Bone marrow (tissue), 2 donors: ENCODE data around the gene PRTFDC1.
"Not testable (repeated sequence)": the region's sequence is repeated elsewhere in the genome, so short reads cannot be mapped to it uniquely, and the experiment has no call there.

Experiments
- DNase-seq, 2 donors: peaks; one replicate each; lab custom pipeline; 2025; lab: John Stamatoyannopoulos, UW

Gene PRTFDC1

GRCh38 chr10:24952143-24952706 lies at the start of gene PRTFDC1:
Gene PRTFDC1, minus strand, starts transcription at chr10:24952606. Its CDS starts 31 bp downstream, at chr10:24952575.
- peak in 1 of 2 donors; percentile 17 for DNase-seq

DNA sequence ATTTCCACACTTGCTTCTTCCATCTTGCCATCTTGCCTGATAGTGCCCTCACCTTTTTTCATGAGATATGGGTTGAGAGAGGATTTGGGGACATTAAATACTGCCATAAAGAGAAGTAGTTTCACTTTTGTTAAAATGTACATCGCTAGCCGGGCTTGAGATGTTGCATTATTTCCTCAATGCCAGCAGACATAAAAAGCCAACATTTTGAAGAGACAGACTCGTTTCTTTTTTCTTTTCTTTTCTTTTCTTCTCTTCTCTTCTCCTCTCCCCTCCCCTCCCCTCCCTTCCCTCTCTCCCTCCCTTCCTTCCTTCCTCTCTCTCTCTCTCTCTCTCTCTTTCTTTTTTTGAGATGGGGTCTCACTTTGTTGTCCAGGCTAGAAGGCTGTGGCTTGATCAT lies 45.6 kb upstream of the PRTFDC1 start:
- DNase-seq = no peak

GRCh38 chr10:24995072-24995471 lies 42.7 kb upstream of the PRTFDC1 start:
- no peak for DNase-seq

DNA sequence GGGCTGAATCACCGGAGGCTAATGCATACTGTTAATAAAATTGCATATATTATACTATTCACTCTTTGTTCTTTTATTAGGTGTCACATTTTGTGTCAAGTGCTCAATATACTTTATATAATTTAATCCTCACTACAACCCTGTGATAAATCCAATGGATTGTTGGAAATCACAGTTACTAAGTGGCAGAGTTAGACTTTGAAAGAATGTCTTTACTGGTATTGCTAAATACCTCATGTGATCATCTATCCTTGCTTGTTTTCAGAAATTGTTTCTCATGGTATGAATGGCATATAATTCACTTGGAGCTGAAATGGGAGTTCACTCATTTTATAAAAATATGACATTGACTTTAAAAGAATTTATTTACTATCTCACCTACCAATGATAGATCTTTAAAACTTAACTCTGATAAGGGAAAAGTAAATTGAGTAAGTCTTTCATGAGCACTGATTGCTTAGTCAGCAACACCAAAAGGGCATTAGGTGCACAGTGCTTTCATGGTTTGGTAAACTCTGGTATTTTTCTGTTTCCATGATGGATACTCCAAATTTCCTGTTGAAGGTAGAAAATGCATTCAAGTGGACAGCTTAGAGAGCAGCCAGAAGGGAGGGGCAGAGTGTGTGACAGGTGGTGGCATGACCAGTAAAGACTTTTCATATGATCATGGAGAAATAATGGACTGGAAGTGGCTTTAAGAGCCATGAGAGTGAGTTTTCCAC lies 41.0 kb upstream of the PRTFDC1 start:
- no peak for DNase-seq

DNA sequence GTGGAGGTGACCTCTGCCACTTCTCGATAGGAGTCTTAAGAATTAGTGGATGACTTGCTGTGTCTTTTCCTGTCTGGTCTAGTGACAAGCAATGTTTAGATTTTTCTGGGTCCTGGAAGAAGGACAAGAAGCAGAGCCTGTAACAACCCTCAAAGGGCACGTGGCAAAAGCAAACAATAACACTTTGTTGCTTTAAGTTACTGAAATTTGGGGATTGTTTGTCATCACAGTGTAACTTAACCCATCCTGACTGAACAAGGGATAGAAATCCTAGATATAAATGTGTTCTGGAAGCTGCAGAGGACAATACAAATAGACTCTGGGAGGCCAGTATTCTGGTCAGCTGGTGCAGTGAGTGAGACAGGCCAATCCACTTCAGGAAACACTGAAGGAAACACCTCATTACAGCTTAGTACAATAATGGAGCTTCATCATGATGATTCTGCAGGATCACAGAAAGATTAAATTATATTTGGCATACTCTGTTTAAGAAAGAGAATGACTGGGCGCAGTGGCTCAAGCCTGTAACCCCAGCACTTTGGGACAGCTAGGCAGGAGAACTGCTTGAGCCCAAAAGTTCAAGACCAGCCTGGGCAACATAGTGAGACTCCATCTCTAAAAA lies 40.2 kb upstream of the PRTFDC1 start:
- DNase-seq = no peak

DNA sequence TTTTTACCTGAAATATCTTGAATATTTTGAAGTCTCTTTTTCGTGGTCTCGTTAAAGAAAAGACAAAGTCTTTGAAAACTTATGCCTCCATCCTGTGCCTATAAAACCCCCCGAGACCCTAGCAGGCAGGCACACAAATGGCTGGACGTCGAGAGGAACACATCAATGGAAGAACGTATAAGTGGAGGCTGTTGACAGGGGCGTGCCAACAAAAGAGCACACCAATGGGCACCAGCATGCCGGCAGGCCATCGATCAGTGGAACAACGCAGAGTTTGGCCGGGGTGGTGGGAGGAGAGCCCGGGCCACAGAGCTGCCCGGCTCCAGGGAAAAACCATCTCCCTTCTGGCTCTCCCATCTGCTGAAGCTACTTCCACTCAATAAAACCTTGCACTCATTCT lies 38.9 kb upstream of the PRTFDC1 start:
- DNase-seq = no peak

DNA sequence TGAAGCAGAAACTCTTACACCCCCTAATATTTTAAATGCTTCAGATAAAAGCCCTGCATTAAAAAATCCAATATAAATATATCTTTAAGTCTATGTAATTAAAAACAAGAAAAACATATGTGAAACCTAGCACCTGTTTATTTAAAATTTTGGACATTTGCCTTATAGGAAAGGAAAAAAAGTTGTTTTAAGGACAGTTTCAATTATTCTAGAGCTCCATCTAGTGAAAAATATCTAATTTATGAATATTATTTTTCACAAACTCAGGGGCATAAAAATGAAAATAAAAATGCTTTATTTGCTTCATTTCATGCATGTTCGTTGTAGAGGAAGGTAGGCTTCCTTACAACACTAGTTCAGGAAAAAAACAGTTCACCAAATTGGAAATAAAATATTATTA lies 37.5 kb upstream of the PRTFDC1 start:
- DNase-seq = no peak

GRCh38 chr10:24988831-24989640 lies 36.6 kb upstream of the PRTFDC1 start:
- peak in 1 of 2 donors; percentile 13 for DNase-seq

- no peak for DNase-seq
Observed at GRCh38 chr10:24984906-24985305, 32.5 kb upstream of the PRTFDC1 start.

DNA sequence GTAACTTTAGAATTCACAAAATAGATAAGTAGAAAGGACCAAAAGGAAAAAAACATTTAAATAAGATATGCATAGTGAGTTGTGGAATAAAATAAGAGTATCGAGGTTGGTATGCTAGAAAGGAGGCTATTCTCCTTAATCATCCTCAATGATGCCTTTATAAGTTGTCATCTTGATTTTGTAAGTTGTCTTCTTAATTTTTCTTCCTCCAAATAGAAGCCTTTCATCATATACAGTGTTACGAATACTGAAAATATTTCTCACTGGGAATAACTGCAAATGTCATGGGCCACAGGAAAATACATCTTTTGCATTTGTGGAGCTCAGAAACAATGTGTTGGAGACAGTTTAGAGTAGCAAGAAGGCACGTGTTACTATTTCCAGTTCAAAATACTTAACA lies 31.5 kb upstream of the PRTFDC1 start:
- DNase-seq = no peak

GRCh38 chr10:24983130-24983529 lies 30.7 kb upstream of the PRTFDC1 start:
- DNase-seq = no peak

DNA sequence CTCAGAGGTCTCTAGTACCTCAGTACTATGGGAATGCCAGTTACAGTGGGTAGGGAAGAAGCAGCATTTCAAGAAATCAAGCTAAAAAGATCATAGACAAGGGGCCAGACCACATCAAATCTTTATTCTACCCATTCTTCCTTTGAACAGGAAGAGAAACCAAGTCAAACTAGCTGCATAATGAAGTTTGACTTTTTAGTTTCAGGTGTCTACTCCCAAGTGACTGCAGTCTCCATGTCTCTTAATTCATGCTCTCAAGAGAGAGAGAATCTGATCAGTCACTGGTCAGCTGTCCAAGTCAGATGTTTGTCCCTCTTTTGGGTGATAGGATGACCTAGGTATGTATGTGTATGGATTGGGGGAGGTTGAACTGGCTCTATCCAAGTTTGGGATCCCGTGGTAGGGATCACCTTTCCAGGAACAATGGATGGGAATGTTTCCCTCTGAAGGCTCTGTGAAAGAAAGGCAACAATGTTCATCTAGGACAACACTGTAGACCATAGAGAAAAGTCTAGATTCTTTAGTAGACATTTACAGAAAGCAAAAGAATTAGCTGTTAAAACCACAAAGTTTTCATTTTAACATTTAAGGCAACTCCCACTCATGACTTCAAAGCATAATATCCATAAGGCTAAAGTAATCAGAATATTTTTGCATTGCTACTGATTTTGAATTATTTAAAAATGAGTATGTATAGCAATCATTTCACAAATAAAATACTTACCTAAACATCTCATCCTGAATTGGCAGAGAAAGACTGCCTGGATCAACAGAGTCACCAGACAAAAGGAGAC lies 30.1 kb upstream of the PRTFDC1 start:
- no peak for DNase-seq

- no peak for DNase-seq
Observed at GRCh38 chr10:24981161-24981710, 28.8 kb upstream of the PRTFDC1 start.

DNA sequence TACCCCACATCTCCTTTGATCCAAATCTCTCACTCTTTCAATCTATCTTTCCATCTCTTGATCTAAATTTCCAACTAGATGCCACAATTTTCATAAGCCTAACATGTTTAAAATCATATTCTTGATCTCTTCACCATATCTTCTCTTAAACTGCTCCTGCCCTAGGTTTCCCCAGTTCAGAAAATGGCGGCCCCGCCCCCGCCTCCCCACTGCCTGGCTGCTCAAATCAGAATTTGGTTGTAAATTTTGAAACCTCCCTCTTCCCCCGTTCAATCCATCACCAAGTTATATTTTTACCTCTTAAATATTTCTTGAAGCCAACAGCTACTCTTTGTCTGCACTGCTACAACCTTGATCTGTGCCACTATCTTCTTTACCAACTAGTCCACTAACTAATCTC lies 27.3 kb upstream of the PRTFDC1 start:
- DNase-seq = no peak

GRCh38 chr10:24974976-24975375 lies 22.6 kb upstream of the PRTFDC1 start:
- DNase-seq = no peak

DNA sequence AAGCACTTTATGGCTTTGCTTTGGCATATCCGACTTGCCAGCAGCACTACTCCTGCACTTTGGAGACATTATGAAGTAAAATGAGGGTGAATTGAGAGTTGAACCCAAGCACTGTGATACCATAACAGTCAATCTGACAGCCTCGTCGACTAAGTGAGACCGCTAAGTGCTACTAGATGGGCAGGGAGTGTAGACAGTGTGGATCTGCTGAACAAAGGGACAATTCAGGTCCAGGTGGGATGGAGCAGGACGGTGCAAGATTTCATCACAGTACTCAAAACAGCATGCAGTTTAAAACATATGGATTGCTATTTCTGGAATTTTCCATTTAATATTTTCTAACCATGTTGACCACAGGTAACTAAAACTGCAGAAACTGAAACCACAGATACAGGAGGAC lies 20.8 kb upstream of the PRTFDC1 start:
- DNase-seq = no peak

DNA sequence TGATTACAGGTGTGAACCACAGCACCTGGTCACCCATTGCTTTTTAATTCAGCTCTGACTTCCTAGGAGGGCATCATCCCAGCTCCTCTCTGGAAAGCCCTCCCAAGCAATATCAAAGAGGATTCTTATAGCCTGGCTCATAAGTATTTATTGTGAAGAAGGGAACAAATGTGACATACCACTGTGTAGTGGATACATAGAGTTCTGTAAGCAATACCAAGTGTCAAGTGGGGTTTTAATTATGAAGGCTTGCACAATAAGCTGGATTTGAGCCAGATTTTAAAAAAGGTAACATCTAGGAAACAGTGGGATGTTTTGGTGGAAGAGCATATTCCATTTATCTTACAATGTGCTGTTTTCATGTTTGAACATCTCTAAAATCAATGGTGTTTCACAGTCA lies 19.0 kb upstream of the PRTFDC1 start:
- no peak for DNase-seq

DNA sequence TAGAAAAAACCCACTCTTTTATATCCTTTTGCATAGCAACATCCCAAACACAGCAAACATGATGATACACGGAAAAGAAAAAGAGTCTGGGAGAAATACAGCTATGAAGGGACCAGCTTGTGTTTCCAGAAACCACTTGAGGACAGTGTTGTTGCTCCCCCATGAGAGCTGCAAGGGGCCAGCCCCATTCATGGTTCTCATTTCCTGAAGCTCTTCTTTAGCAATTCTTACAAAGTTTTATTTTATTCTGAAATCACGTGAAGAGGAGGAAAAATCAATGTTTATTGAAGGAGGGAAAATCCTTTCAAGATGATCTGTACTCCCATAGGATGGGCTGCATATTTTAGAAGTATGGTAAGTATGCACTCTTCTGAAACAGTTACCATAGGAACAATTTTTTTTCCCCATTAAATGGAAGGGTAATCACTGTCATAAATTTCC lies 17.5 kb upstream of the PRTFDC1 start:
- DNase-seq = no peak

DNA sequence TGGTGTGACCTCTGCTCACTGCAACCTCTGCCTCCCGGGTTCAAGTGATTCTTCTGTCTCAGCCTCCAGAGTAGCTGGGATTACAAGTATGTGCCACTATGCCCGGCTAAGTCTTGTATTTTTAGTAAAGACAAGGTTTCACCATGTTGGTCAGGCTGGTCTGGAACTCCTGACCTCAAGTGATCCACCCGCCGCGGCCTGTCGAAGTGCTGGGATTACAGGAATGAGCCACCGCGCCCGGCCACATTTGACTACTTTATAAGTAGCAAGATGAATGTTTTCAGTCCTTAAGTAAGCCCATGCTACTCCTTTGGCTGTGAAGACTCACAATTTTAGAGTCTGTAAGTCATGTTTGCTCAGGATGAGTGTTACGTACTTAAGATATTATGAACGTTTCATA lies 16.5 kb upstream of the PRTFDC1 start:
- not testable (repeated sequence) for DNase-seq

GRCh38 chr10:24968349-24968748 lies 15.9 kb upstream of the PRTFDC1 start:
- no peak for DNase-seq

- no peak for DNase-seq
Observed at GRCh38 chr10:24966962-24967481, 14.6 kb upstream of the PRTFDC1 start.
